Duodenal mucosa (tissue), 2 donors: Measurements from ENCODE around the gene MT1G.
"Not testable (repeated sequence)": the region's sequence is repeated elsewhere in the genome, so short reads cannot be mapped to it uniquely, and the experiment has no call there.

Experiments used
- H3K27ac ChIP-seq: one replicate; pipeline ENCODE4 v1.7.0; 2013; ENCODE audit warnings: low read depth, low read length
- H3K27me3 ChIP-seq, 2 donors: one replicate each; pipeline ENCODE4 v1.7.0; 2013; ENCODE audit warnings: low read length in 2 of 2, control low read depth in 1 of 2; ENCODE audit not compliant: insufficient read depth in 2 of 2, control insufficient read depth in 1 of 2
- H3K36me3 ChIP-seq, 2 donors: one replicate each; pipeline ENCODE4 v1.7.0; 2013; ENCODE audit warnings: low read length in 2 of 2, control low read depth in 1 of 2; ENCODE audit not compliant: insufficient read depth in 2 of 2, control insufficient read depth in 1 of 2
- H3K4me1 ChIP-seq, 2 donors: one replicate each; pipeline ENCODE4 v1.7.0; 2013; ENCODE audit warnings: low read length in 2 of 2, control low read depth in 1 of 2; ENCODE audit not compliant: insufficient read depth in 2 of 2, control insufficient read depth in 1 of 2
- H3K4me3 ChIP-seq, 2 donors: one replicate each; pipeline ENCODE4 v1.7.0; 2013; ENCODE audit warnings: low read length in 2 of 2, low read depth in 1 of 2
- H3K9ac ChIP-seq, 2 donors: one replicate each; pipeline ENCODE4 v1.7.0; 2013; ENCODE audit warnings: low read length in 2 of 2, low read depth in 1 of 2
- H3K9me3 ChIP-seq, 2 donors: one replicate each; pipeline ENCODE4 v1.7.0; 2013; ENCODE audit warnings: low read length in 2 of 2, control low read depth in 1 of 2; ENCODE audit not compliant: control insufficient read depth in 1 of 2

The MT1G gene

DNA sequence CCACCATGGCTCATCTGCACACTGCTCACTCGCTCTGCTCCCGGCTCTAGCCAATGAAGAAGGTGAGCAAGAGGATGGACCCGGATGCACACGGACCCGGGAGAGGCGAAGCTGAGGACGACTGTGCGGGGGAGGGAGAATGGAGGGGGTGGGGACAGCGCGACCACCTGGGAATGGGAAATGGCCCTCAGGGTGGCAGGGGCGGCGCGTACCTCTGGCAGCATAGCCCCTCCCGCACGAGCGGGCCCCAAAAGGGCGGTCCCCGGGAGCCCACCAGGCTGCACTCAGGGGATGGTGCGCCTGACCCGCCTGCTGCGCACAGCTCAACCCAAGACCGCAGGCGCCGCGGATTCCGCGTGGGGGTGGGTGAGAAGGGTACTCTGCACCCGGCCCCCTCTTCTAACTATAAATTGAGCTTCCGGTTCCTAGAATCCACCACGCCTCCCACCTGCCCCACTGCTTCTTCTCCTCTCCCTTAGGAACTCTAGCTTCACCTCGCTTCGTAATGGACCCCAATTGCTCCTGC lies 7.9 kb upstream of the MT1G start:
- peak overlapping the region; percentile 48 to 66 for H3K4me3 ChIP-seq
- no peak overlapping the region for H3K27ac ChIP-seq
- peaks cover 0 to 2% of the 10 kb centered on the region in 2 donors for H3K36me3 ChIP-seq
- no peaks in the 10 kb centered on the region for H3K27me3 ChIP-seq
- H3K9ac ChIP-seq, result peak overlapping the region in 1 of 2 donors; percentile 53
- H3K9me3 ChIP-seq, result no peaks in the 10 kb centered on the region
- peaks cover 0 to 5% of the 10 kb centered on the region in 2 donors for H3K4me1 ChIP-seq

DNA sequence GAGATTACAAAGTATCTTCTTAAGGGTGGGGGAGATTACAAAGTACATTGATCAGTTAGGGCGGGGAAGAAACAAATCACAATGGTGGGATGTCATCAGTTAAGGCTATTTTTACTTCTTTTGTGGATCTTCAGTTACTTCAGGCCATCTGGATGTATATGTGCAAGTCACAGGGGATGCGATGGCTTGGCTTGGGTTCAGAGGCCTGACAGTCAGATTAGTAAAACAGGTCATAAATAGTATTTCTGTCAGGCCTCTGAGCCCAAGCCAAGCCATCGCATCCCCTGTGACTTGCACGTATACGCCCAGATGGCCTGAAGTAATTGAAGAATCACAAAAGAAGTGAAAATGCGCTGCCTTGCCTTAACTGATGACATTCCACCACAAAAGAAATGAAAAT lies 6.7 kb upstream of the MT1G start:
- not testable (repeated sequence) for H3K4me3 ChIP-seq, H3K27ac ChIP-seq, H3K36me3 ChIP-seq, H3K27me3 ChIP-seq, H3K9me3 ChIP-seq, H3K9ac ChIP-seq
- H3K4me1 ChIP-seq, result peaks cover 0 to 13% of the 10 kb centered on the region in 2 donors

DNA sequence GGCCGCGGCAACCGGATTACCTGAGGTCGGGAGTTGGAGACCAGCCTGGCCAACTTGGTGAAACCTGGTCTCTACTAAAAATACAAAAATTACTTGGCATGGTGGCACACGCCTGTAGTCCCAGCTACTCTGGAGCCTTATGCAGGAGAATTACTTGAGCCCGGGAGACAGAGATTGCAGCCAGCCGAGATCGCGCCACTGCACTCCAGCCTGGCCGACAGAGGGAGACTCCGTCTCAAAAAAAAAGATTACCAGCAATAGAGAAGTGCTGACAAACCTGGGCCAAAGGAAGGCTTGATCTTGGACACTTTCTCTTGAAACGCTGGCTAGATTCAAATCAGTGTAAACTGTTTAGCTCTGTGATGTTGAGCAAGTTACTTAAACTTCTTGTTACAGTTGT lies 6.1 kb upstream of the MT1G start:
- no peak overlapping the region for H3K27ac ChIP-seq
- H3K9me3 ChIP-seq, result no peaks in the 10 kb centered on the region
- H3K4me1 ChIP-seq, result peaks cover 4 to 18% of the 10 kb centered on the region in 2 donors
- no peak overlapping the region for H3K9ac ChIP-seq
- no peak overlapping the region for H3K4me3 ChIP-seq
- H3K27me3 ChIP-seq, result peaks cover 0 to 4% of the 10 kb centered on the region in 2 donors
- peaks cover 0 to 5% of the 10 kb centered on the region in 2 donors for H3K36me3 ChIP-seq

DNA sequence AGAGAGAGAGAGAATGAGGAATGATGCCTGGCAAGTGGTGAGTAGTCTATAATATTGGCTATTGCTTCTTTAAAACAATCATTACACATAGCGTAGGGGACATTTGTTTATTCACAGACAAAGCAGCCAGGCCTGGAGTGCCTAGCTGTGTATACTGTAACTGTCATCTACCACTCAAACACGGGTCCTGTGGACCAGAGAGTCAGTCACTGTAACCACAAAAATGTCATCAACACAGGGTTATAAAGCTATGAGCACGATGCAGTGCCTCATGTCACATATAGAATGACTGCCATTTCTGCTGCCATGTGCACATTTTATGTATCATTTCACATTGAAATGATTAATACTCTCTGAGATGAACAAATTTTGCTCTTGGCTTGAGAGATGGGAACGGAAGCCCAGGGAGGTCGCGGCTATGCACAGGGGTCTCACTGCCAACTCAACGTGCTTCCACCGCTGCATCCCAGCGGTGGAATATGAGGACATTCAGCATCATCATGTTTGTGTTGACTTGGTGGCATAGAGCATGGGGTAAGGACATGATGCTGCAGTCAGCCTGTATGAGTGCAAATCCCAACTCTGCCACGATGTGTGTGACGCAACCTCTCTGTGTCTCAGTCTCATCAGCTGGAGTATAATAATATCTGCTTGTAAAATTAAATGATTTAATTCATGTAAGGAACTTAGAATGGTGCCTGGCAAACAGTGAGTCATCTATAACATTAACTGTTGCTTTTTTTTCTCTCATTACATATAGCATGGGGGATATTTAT lies 5.1 kb upstream of the MT1G start:
- Histone ChIP-seq H3K9me3 (no peaks in the 10 kb centered on the region), H3K27me3 (peaks cover 0 to 10% of the 10 kb centered on the region in 2 donors), H3K27ac (no peak overlapping the region), H3K9ac (no peak overlapping the region), H3K4me1 (peaks cover 13 to 27% of the 10 kb centered on the region in 2 donors), H3K36me3 (peaks cover 0 to 5% of the 10 kb centered on the region in 2 donors), H3K4me3 (no peak overlapping the region)

DNA sequence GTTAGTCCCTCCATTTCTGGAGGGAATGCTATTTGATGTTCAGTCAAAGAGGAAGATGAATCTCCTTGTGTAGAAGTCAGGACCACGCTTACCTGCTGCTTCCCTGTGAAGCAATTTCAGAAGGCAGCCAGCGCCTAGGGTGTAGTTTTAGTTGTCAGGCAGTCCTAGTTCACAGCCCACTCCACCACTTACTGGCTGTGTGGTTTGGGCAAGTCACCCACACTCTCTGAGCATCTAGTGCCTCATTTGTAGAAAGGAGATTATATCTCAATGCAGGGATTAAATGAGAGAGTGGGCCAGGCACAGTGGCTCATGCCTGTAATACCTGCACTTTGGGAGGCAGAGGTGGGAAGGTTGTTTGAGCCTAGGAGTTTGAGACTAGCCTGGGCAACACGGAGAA lies 4.3 kb upstream of the MT1G start:
- peaks cover 0 to 14% of the 10 kb centered on the region in 2 donors for H3K27me3 ChIP-seq
- not testable (repeated sequence) for H3K27ac ChIP-seq

DNA sequence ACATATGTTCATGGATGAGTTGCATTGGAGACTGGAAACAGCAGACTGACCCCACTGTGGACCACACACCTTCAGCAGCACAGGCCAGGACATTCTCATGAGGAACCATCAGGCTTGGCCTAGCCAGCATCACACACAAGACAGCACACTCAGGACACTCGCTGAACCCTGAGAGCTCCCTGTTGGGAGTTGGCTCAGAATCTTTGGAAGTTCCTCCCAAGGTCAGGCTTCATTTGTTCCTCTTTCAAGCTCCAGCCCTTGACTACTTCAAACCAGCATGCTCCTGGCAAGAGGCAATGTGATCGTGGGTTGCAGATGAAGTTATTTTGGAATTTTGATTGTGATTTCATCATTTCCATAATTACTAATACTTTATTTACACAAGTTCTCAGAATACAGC lies 3.8 kb upstream of the MT1G start:
- Histone ChIP-seq H3K4me1 (peaks cover 13 to 27% of the 10 kb centered on the region in 2 donors), H3K36me3 (peaks cover 0 to 11% of the 10 kb centered on the region in 2 donors), H3K27me3 (peaks cover 0 to 14% of the 10 kb centered on the region in 2 donors)
- H3K4me3 ChIP-seq, H3K27ac ChIP-seq, H3K9ac ChIP-seq, H3K9me3 ChIP-seq: not testable (repeated sequence)

More for the DNA sequence above, 4.3 kb upstream of the MT1G start:
- H3K4me3 ChIP-seq, H3K9ac ChIP-seq, H3K9me3 ChIP-seq: not testable (repeated sequence)
- peaks cover 13 to 27% of the 10 kb centered on the region in 2 donors for H3K4me1 ChIP-seq
- peaks cover 0 to 11% of the 10 kb centered on the region in 2 donors for H3K36me3 ChIP-seq

DNA sequence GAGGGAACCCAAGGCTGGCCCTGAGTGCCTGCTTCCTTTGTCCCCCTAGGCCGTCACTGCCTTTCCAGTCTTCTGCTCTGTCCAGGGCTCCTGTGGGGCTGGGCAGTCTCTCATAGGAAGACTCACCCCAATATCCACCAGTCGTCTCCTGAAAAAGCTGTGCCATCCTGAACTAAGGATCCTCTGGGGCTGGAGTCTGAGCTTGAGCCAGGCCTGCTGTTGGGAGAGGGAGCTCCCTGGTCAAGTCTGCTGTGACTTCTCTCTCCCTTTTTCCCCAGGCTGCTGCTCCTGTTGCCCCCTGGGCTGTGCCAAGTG lies 2.7 kb upstream of the MT1G start:
- Histone ChIP-seq H3K27ac (peak overlapping the region; percentile 41), H3K9me3 (no peaks in the 10 kb centered on the region), H3K4me1 (peaks cover 13 to 27% of the 10 kb centered on the region in 2 donors), H3K4me3 (peak overlapping the region; percentile 56 to 78), H3K36me3 (peaks cover 0 to 11% of the 10 kb centered on the region in 2 donors), H3K27me3 (peaks cover 0 to 14% of the 10 kb centered on the region in 2 donors), H3K9ac (peak overlapping the region; percentile 55 to 78)

DNA sequence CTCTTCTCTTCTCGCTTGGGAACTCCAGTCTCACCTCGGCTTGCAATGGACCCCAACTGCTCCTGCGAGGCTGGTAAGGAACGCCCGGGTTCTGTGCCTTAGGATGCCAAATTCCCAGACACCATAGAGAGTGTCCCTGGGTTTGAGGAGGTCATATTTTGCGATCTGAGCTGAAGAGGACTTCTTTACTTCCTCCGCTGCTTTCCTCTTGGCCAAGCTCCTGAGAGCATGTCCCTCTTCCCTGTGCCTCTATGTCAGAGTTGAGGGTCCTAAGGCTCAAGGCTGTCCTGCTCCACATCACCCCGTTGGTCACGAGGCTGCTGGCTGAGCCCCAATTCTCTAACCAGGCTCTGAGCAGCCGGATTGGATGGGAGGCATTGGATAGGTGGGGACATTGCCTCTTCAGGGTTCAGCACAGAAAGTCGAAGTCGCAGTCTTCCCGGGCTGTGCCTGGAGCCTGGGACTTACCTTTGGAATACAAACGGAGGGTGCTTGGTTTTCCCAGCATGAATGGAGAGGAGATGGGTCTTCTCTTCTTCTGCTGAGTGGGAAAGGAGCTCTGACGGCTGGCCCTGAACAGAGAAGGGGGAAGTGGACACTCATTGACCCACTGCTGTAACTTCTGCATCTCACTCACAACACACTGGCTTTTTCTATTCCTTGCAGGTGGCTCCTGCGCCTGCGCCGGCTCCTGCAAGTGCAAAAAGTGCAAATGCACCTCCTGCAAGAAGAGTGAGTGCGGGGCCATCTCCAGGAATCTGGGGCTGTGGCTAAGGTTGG lies 2.2 kb upstream of the MT1G start:
- Histone ChIP-seq H3K27ac (peak overlapping the region; percentile 41), H3K9ac (peak overlapping the region; percentile 55 to 78)

DNA sequence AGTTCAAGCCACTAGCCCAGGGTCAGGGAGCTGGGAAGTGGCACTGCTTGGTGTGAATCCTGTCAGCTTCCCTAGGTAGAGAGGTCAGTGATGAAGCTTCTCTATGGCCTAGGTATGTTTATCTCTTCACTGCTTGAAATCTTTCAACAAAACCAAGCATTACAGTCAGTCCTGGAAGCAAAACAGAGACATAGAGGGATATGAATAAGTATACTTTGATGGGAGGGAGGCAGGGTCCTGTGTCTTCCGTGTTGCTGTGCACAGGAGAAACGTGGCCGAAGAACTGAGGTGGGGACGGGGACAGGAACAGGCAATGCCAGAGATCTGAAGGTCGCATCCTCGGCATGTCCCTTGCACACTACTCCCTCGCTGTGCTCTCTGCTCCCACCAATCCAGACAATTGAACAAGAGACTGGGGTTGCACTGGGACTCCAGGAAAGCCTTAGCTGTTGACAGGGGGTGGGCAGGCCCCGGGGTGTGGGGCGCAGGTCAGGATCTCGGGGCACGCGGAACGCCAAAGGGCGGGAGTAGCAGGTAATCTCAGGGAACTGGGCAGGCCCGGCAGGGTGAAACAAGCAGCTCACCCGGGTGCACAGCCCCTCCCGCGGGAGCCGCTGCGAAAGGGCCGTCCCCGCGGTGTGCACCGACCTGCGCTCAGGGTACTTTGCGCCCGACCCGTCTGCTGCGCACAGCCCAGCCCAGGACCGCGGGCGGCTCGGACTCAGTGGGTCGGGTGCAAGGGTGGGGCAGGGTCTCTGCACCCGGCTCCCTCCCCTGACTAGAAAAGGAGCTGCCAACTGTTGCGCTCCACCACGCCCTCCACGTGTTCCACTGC lies 1.4 kb upstream of the MT1G start, which contains the start of gene MT1H:
MT1H (plus strand) TSS at position 810 of the 835 bp plus-strand sequence. CDS start 71 bp downstream, outside the sequence.
- Histone ChIP-seq H3K4me1 (peaks cover 13 to 23% of the 10 kb centered on the region in 2 donors), H3K4me3 (peak within 1 kb of the TSS; percentile 75 to 92), H3K9ac (peak within 1 kb of the TSS; percentile 55 to 95), H3K36me3 (peaks cover 0 to 11% of the 10 kb centered on the region in 2 donors), H3K9me3 (no peaks in the 10 kb centered on the region), H3K27me3 (peaks cover 0 to 17% of the 10 kb centered on the region in 2 donors), H3K27ac (peak within 1 kb of the TSS; percentile 74)

More for the DNA sequence above, 2.2 kb upstream of the MT1G start:
- Histone ChIP-seq H3K36me3 (peaks cover 0 to 11% of the 10 kb centered on the region in 2 donors), H3K27me3 (peaks cover 0 to 14% of the 10 kb centered on the region in 2 donors), H3K4me1 (peaks cover 13 to 23% of the 10 kb centered on the region in 2 donors), H3K9me3 (no peaks in the 10 kb centered on the region), H3K4me3 (peak overlapping the region; percentile 56 to 78)
